Stimulated activated CD4-positive, alpha-beta T cell treated with anti-CD3 and anti-CD28 coated beads, Interleukin-1b, Interleukin-23, amount 100 ng/mL, for 1 hour (primary cell): ENCODE data around the gene SHMT1.
"Not testable (repeated sequence)": the region's sequence is repeated elsewhere in the genome, so short reads cannot be mapped to it uniquely, and the experiment has no call there.

Source experiments
- DNase-seq, 2 donors: peaks; one replicate each; pipeline ENCODE4 v3.0.0-alpha.2; 2020; ENCODE audit warnings: low read depth in 2 of 2

Gene SHMT1

GRCh38 chr17:18326039-18326438, 37.3 kb downstream of the SHMT1 start:
- DNase-seq, result no peak

GRCh38 chr17:18324140-18325050, 39.0 kb downstream of the SHMT1 start:
- DNase-seq, result no peak

- no peak for DNase-seq
These were observed 39.7 kb downstream of the SHMT1 start for GRCh38 chr17:18323507-18324139.

- DNase-seq, result no peak
These were observed 40.3 kb downstream of the SHMT1 start for GRCh38 chr17:18323007-18323406.

GRCh38 chr17:18322522-18322921, 40.8 kb downstream of the SHMT1 start:
- no peak for DNase-seq

- no peak for DNase-seq
These were observed 42.0 kb downstream of the SHMT1 start for GRCh38 chr17:18321309-18321708.

- no peak for DNase-seq
These were observed 43.0 kb downstream of the SHMT1 start for GRCh38 chr17:18320301-18320700.

- no peak for DNase-seq
These were observed 43.6 kb downstream of the SHMT1 start for GRCh38 chr17:18319604-18320256.

- DNase-seq, result no peak
These were observed 44.4 kb downstream of the SHMT1 start for GRCh38 chr17:18318771-18319450.

- DNase-seq, result no peak
These were observed 45.2 kb downstream of the SHMT1 start for GRCh38 chr17:18318117-18318516.

- no peak for DNase-seq
These were observed 47.4 kb downstream of the SHMT1 start for GRCh38 chr17:18315961-18316360.

- no peak for DNase-seq
These were observed 47.8 kb downstream of the SHMT1 start for GRCh38 chr17:18315562-18315922.

- peak; percentile 91 to 93 for DNase-seq
These were observed 48.4 kb downstream of the SHMT1 start, which contains the start of the genes SMCR8 and TOP3A for GRCh38 chr17:18314731-18315561. TSS of gene SMCR8 (plus strand) at chr17:18315293. CDS start at chr17:18315790, 497 bp downstream. TSS of gene TOP3A (minus strand) at chr17:18314994. CDS start at chr17:18314778, 216 bp downstream.

- DNase-seq, result no peak
These were observed 49.2 kb downstream of the SHMT1 start for GRCh38 chr17:18314059-18314730.

GRCh38 chr17:18309202-18309601, 54.1 kb downstream of the SHMT1 start:
- DNase-seq, result no peak

- not testable (repeated sequence) for DNase-seq
These were observed 60.1 kb downstream of the SHMT1 start for GRCh38 chr17:18303206-18303605.

- DNase-seq, result no peak
These were observed 62.4 kb downstream of the SHMT1 start for GRCh38 chr17:18300725-18301480.

GRCh38 chr17:18298061-18298460, 65.3 kb downstream of the SHMT1 start:
- not testable (repeated sequence) for DNase-seq

- no peak for DNase-seq
These were observed 71.4 kb downstream of the SHMT1 start for GRCh38 chr17:18291718-18292540.
